Heart right ventricle (tissue), 16 donors: ENCODE measurements around the gene LHB. TPM values are rescaled to one million over a fixed set of nuclear protein-coding genes. Genes with fewer than 3 reads are reported as not detected.
A peak's percentile ranks its signal among the peaks of the same experiment; 100 is the strongest.
"Not testable (repeated sequence)": the region's sequence is repeated elsewhere in the genome, so short reads cannot be mapped to it uniquely, and the experiment has no call there.

Source experiments
- ATAC-seq, 8 donors: fragments of 200-7000 bp; cut with Tn5 transposase; one replicate each; pipeline ENCODE4 v1.9.1; 2020; ENCODE audit warnings: mild to moderate bottlenecking in 8 of 8, moderate library complexity in 8 of 8, moderate number of reproducible peaks in 1 of 8
- DNase-seq, 2 donors: peaks; one replicate each; pipeline ENCODE4 v3.0.0-alpha.2; 2020
- H3K27ac ChIP-seq, 10 donors: fragments of 200-600 bp; sonication (generic) in 2 of 10; one replicate each; pipeline versions ENCODE4 v1.5.0 to v1.8.0; 2020 to 2022; ENCODE audit warnings: mild to moderate bottlenecking in 3 of 10
- H3K27me3 ChIP-seq, 7 donors: fragments of 200-600 bp; one replicate each; pipeline ENCODE4 v1.8.0; 2021 to 2022; ENCODE audit warnings: mild to moderate bottlenecking in 2 of 7
- H3K36me3 ChIP-seq, 9 donors: fragments of 200-600 bp; sonication (generic) in 1 of 9; one replicate each; pipeline versions ENCODE4 v1.5.0 to v1.8.0; 2020 to 2022; ENCODE audit warnings: mild to moderate bottlenecking in 2 of 9
- H3K4me1 ChIP-seq, 9 donors: fragments of 200-600 bp; sonication (generic) in 1 of 9; one replicate each; pipeline versions ENCODE4 v1.5.0 to v1.8.0; 2020 to 2022; ENCODE audit warnings: mild to moderate bottlenecking in 4 of 9
- H3K4me3 ChIP-seq, 10 donors: fragments of 200-600 bp; sonication (generic) in 2 of 10; one replicate each; pipeline versions ENCODE4 v1.5.0 to v1.8.0; 2020 to 2022; ENCODE audit warnings: mild to moderate bottlenecking in 7 of 10, moderate library complexity in 2 of 10
- H3K9me3 ChIP-seq, 11 donors: fragments of 200-600 bp in 10 of 11; sonication (generic) in 2 of 11; one replicate each; pipeline versions ENCODE4 v1.5.0 to v1.8.0; 2013 to 2022; ENCODE audit warnings: mild to moderate bottlenecking in 2 of 11, control low read depth in 1 of 11, moderate library complexity in 1 of 11
- WGBS, 2 donors: extraction: QIAGEN DNeasy Blood & Tissue Kit; methylation state at CpG; one replicate each; pipeline ENCODE4 v1.1.7; 2013; ENCODE audit warnings: inconsistent platforms in 1 of 2; 5-methylcytosine and 5-hydroxymethylcytosine counted together
- intact Hi-C, 10 donors: fragments of 100-400 bp; cut with DNase I; formaldehyde crosslinking; loops; one replicate each; pipeline versions ENCODE4 v1.11.1 to v1.14.2; 2022
- polyA plus RNA-seq, 2 donors: library from polyadenylated mRNA; stranded (reverse); fragments of 200-250 nt; gene quantifications; one replicate each; pipeline ENCODE4 v1.2.3, GENCODE V29; 2013
- total RNA-seq, 10 donors: library from RNA; stranded (reverse); fragmentation: NEBNext Ultra II Directional in 3 of 10; extraction: Animal tissue kit (Norgen Biotek cat#: 25700) in 3 of 10; gene quantifications; one replicate each; pipeline versions ENCODE4 v1.2.1 to v1.2.4, GENCODE V29; 2021 to 2023
- TF ChIP-seq, protein P1 (sequence below), 9 donors: fragments of 200-600 bp; sonication (generic) in 2 of 9; IDR thresholded peaks; one replicate each; pipeline versions ENCODE4 v1.5.0 to v1.8.0; 2021 to 2022; ENCODE audit warnings: antibody characterized with exemption in 9 of 9, mild to moderate bottlenecking in 5 of 9, moderate library complexity in 1 of 9
- donor health status: Arrhythmogenic right ventricular cardiomyopathy.
- donor health status: ischemic (EF 13 %, LVEDD 7.1; RV severe dilation, severe dysfunction).
- donor health status: healthy with polysubstance abuse.
- donor health status: DM: no; HTN: yes; CAD: no.
- donor health status: DM: no; HTN: no; CAD: no.
- donor health status: ischemic (EF 25% LVEDD 6.9; RV normal size, moderate dysfunction).
- donor health status: ischemic (EF 25% LVEDD 5.7; RV mildly dilated, moderate dysfunction).
- donor health status: healthy.
- donor health status: DM: yes; HTN: yes; CAD: no.
- donor health status: Ischemic cardiomyopathy.
- donor health status: ischemic (EF 35%, LVEDD 5.7; RV mildly dilated, moderate dysfunction).
- donor health status: nonischemic (EF 11% LVEDD 7.7; RV severe dilation, severe dysfunction).
- donor health status: DM: yes; HTN: yes; CAD: no.
- donor health status: PGD.
- donor health status: ischemic (EF 29% LVEDD 5.4; RV normal size, mild dysfunction).
- donor health status: nonischemic (EF 23%, LVEDD 6.1; RV moderate dilation, normal function).

Gene LHB
- total and polyA plus RNA-seq, 12 donors: not detected

GRCh38 chr19:49058562-49058961 is 41.7 kb upstream of the LHB start:
- intact Hi-C loops: no loop called here
- H3K27ac ChIP-seq: no peak overlapping the region
- ATAC-seq (no peak), DNase-seq (no peak)
- 52 to 62% methylated on average over 10 of the region's 10 CpGs for WGBS, 2 donors
- peaks cover 0 to 72% (median 34%) of the 10 kb centered on the region in 7 donors for H3K27me3 ChIP-seq
- TF ChIP-seq, protein P1, sequence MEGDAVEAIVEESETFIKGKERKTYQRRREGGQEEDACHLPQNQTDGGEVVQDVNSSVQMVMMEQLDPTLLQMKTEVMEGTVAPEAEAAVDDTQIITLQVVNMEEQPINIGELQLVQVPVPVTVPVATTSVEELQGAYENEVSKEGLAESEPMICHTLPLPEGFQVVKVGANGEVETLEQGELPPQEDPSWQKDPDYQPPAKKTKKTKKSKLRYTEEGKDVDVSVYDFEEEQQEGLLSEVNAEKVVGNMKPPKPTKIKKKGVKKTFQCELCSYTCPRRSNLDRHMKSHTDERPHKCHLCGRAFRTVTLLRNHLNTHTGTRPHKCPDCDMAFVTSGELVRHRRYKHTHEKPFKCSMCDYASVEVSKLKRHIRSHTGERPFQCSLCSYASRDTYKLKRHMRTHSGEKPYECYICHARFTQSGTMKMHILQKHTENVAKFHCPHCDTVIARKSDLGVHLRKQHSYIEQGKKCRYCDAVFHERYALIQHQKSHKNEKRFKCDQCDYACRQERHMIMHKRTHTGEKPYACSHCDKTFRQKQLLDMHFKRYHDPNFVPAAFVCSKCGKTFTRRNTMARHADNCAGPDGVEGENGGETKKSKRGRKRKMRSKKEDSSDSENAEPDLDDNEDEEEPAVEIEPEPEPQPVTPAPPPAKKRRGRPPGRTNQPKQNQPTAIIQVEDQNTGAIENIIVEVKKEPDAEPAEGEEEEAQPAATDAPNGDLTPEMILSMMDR (IDR thresholded peaks at IDR 0.05): no peak
- no peak overlapping the region for H3K4me3 ChIP-seq
- H3K36me3 ChIP-seq: no peaks in the 10 kb centered on the region
- no peaks in the 10 kb centered on the region for H3K9me3 ChIP-seq
- peaks cover 0 to 25% (median 23%) of the 10 kb centered on the region in 9 donors for H3K4me1 ChIP-seq

DNA sequence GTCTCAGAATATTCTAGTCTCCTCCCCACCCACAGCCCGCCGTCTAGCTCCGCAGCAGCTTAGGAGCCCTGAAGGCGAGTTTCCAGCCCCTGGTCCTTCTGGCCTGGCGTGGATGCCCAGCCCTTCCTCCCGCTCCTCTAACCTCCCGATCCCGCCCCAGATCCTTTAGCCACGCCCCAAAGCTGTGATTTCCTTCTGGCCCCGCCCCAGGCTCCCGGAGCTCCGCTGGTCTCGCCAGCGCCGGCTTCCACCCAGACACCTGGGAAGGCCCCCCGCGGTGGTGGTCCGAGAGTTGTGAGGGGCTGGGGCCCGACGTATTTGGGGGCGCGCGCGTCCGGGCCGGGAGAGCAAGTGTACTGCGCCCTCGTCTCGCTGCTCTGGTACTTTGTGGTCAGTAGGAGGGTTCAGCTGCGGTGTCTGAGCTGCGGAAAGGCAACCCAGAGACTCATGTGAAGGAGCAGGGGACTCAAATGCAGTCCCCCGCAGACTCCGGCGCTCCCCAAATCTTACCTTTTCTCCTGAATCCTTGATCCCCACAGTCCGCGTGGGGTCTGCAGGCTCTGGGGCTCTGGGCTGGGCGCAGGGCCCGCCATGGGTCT is 40.8 kb upstream of the LHB start, which contains the start of gene CGB7:
TSS of gene CGB7 (minus strand) at position 114 of the 599 bp plus-strand sequence. CDS start 2,374 bp downstream, outside the sequence.
- Histone ChIP-seq H3K27ac (no peak within 1 kb of the TSS), H3K36me3 (no peaks in the 10 kb centered on the region), H3K9me3 (no peaks in the 10 kb centered on the region), H3K4me1 (peaks cover 0 to 25% (median 23%) of the 10 kb centered on the region in 9 donors), H3K4me3 (peak within 1 kb of the TSS; percentile 18 to 73 (median 62)), H3K27me3 (peaks cover 0 to 64% (median 28%) of the 10 kb centered on the region in 7 donors)
- DNase-seq (peak; percentile 76 to 80), ATAC-seq (peak; percentile 50 to 88 (median 80))
- 2 to 6% methylated on average over 36 to 38 of the region's 38 CpGs for WGBS, 2 donors
- intact Hi-C loops: no loop called here
- TF ChIP-seq, protein P1 (IDR thresholded peaks at IDR 0.05): no peak

DNA sequence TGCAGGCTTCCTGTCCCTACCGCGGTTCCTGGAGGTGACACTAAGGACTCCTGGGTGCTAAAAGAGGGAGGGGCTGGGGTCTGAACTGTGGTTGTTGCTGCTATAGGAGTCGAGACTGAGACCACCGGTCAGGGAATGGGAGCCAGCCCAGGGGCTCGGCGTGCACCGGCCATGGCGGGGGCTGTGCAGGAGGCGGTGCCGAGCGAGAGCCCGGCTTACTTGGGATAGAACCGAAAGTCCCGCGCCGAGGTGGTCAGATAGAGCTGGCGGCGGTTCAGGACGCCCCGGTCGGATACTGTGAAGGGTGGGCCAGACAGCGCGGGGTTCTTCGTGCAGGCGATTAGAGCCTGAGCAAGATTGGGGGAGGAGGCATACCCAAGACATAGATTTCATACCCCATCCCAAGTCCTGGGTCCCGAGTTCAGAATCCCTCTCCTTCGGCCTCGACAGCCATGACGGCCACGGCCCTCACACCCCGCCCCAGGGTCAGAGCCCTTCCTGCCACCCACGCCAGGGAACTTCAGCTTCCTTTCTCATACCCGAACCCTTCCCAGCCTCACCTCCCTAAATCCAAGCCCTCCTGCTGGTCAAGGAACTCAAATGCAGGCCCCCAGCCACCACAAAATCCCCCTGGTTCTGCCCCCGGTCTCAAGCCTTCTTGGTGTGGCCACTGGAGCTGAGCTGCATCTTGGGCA is 40.2 kb upstream of the LHB start:
- H3K36me3 ChIP-seq, intact Hi-C loops, H3K9me3 ChIP-seq, H3K27ac ChIP-seq, DNase-seq: not testable (repeated sequence)
- 4 to 7% methylated on average over 23 to 34 of the region's 34 CpGs for WGBS, 2 donors
- peak; percentile 13 to 48 (median 30) for ATAC-seq
- Histone ChIP-seq H3K27me3 (peaks cover 0 to 57% (median 23%) of the 10 kb centered on the region in 7 donors), H3K4me1 (peaks cover 0 to 25% (median 23%) of the 10 kb centered on the region in 9 donors), H3K4me3 (peak overlapping the region; percentile 14 to 73 (median 62))

- intact Hi-C loops: no loop called here
- Histone ChIP-seq H3K4me1 (peaks cover 0 to 25% (median 23%) of the 10 kb centered on the region in 9 donors), H3K4me3 (peak overlapping the region; percentile 14 to 73 (median 62)), H3K9me3 (no peaks in the 10 kb centered on the region), H3K27me3 (peaks cover 0 to 52% (median 21%) of the 10 kb centered on the region in 7 donors), H3K36me3 (no peaks in the 10 kb centered on the region), H3K27ac (no peak overlapping the region)
- TF ChIP-seq, protein P1 (IDR thresholded peaks at IDR 0.05): peak in 8 of 9 donors; percentile 8 to 63 (median 46)
- ATAC-seq (peak; percentile 78 to 90 (median 87)), DNase-seq (peak; percentile 43 to 66)
- WGBS, 2 donors: 0 to 1% methylated on average over 62 to 63 of the region's 63 CpGs
These were observed 39.4 kb upstream of the LHB start for GRCh38 chr19:49056101-49056901.

- H3K36me3 ChIP-seq, ATAC-seq, H3K27ac ChIP-seq, H3K9me3 ChIP-seq, DNase-seq, intact Hi-C loops, H3K4me1 ChIP-seq, H3K27me3 ChIP-seq, H3K4me3 ChIP-seq: not testable (repeated sequence)
- 70 to 72% methylated on average over 24 of the region's 24 CpGs for WGBS, 2 donors
These were observed 33.6 kb upstream of the LHB start for GRCh38 chr19:49050376-49051033.

DNA sequence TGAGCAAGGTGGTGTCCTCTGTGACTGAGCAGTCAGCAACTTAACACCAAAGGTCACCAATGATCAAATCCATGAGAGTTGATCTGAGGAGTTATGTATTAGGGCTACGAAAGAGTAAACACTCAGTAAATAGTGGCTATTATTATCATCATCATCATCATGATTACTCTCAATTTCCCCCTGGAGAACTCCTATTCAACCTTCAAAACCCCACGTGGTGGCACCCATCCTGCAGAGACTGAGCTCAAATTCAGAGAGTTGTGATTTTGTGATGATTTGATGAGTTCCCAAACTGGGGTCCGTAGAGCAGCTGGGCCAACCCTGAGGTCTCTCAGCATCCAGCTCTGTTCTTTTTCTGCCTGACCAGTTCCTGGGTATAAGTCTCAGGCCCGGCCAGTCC is 32.9 kb upstream of the LHB start:
- ATAC-seq, H3K27me3 ChIP-seq, H3K4me3 ChIP-seq, H3K9me3 ChIP-seq, H3K4me1 ChIP-seq, H3K27ac ChIP-seq, intact Hi-C loops, DNase-seq, H3K36me3 ChIP-seq: not testable (repeated sequence)
- 73 to 84% methylated on average over 3 of the region's 4 CpGs for WGBS, 2 donors

DNA sequence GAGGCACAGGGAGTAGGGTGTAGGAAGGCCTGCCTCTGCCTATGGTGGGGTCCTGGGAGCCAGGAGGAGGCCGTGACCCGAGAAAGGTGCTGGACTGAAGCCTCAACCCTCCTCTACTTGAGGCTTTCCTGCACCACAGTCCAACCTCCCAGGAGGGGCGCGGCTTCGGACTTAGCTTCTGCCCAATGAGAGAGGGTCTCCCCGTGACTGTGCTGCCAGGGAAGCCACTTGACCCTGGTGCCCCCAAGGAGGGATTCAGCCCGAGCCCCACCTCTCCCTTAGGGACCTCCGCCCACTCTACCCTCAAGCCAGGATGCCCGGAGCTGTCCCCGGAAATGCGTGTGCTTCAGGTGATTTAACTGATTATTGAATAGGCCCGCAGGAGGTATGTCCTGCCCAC is 32.1 kb upstream of the LHB start, which contains the start of gene CGB8:
TSS of gene CGB8 (minus strand) at position 101 of the 400 bp plus-strand sequence. CDS start 372 bp downstream, outside the sequence.
- intact Hi-C loops, H3K4me1 ChIP-seq, H3K36me3 ChIP-seq, H3K27me3 ChIP-seq, H3K27ac ChIP-seq, DNase-seq, H3K9me3 ChIP-seq, ATAC-seq, H3K4me3 ChIP-seq: not testable (repeated sequence)
- WGBS, 2 donors: 62 to 75% methylated on average over 10 of the region's 12 CpGs
